Fibroblast of mammary gland (primary cell): ENCODE data around the gene MACROH2A1.
A peak's percentile ranks its signal among the peaks of the same experiment; 100 is the strongest.

ENCODE experiments used
- DNase-seq: peaks from one replicate; pipeline ENCODE4 v3.0.0-alpha.2; 2010; ENCODE audit warnings: low read depth
- H3K4me3 ChIP-seq: 2 replicates; pipeline ENCODE4 v1.5.1; 2011; ENCODE audit warnings: low read depth, mild to moderate bottlenecking, low read length, moderate library complexity; ENCODE audit not compliant: control insufficient read depth
- CTCF ChIP-seq: conservative IDR thresholded peaks from 2 replicates; pipeline ENCODE4 v1.5.1; 2011; ENCODE audit warnings: low read depth, low read length, inconsistent platforms; ENCODE audit not compliant: control insufficient read depth, insufficient read depth

The MACROH2A1 gene

DNA sequence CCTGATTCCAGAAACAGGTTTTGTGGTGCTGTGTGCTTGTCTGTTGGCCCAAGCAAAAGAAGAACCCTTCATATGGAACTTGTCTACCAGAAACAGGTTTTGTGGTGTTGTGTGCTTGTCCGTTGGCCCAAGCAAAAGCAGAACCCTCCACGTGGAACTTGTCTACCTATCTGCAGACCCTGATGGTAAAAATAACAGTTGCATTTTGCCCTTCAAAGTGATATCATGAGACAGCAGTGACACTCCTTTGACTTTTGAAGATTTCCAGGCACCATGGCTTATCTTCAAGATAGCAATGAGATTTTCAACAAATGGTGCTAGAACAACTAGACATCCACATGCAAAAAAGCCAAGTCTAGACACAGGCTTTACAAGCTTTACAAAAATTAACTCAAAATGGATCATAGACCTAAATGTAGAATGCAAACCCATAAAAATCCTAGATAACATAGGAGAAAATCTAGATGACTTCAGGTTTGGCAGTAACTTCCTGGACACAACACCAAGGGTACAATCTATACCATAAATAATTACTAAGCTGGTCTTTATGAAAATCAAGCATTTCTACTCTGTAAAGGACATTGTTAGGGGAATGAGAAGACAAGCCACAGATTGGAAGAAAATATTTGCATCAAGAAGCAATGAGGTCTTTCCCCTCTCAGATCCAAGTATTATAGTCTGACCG lies 16.8 kb downstream of the MACROH2A1 start:
- DNase-seq = no peak
- TF ChIP-seq CTCF = no peak
- no peak overlapping the region for H3K4me3 ChIP-seq

- peak; percentile 73 for DNase-seq
- TF ChIP-seq CTCF = no peak
- H3K4me3 ChIP-seq = no peak overlapping the region
Measured at GRCh38 chr5:135379046-135379654, 19.9 kb downstream of the MACROH2A1 start.

GRCh38 chr5:135377751-135378680 lies 21.0 kb downstream of the MACROH2A1 start:
- TF ChIP-seq CTCF = no peak
- H3K4me3 ChIP-seq = no peak overlapping the region
- DNase-seq = no peak

DNA sequence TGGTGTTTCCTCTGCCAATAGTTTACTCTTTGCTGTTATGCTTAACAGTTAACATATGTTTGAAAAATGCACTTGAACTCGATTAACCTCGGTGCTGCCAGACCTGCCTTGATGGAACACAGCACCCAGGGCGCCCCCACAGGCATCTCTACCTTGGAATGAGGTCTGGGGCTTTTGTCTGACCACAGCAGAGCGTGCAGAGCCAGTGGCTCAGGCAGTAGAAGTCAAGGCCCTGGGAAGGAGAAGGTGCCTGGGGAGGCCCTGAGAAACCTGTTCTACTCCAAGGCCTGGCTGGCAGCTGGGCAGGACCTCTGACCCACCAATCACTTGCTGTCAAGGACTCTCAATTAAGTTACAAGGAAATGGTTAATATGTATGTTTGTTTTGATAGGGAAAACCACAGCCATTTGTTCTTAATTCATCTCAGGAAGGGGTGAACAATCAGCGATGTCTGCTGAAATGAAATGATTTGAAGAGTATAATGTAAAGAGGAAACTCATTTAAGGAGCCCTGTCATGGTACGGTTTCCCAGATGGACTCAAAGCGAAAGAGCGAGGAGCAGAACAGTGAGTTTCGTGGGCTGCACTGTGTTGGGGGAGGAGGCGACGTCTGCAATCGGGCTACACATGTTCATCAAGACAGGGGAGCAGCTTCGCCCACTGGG lies 21.9 kb downstream of the MACROH2A1 start:
- DNase-seq = peak; percentile 22
- H3K4me3 ChIP-seq = no peak overlapping the region
- no peak for TF ChIP-seq CTCF

- TF ChIP-seq CTCF = no peak
- no peak for DNase-seq
Measured at GRCh38 chr5:135375040-135375793, 23.8 kb downstream of the MACROH2A1 start.

More at GRCh38 chr5:135375040-135375793, 23.8 kb downstream of the MACROH2A1 start:
- no peak overlapping the region for H3K4me3 ChIP-seq
